ENCODE results near the gene MYO3B. TPM values are rescaled to one million over a fixed set of nuclear protein-coding genes. Genes with fewer than 3 reads are reported as not detected.

MYO3B gene
- polyA plus RNA-seq, 2 of the 4 experiments (the other 2 are of a cell fraction) = 0.01 TPM; not detected in 1

DNA sequence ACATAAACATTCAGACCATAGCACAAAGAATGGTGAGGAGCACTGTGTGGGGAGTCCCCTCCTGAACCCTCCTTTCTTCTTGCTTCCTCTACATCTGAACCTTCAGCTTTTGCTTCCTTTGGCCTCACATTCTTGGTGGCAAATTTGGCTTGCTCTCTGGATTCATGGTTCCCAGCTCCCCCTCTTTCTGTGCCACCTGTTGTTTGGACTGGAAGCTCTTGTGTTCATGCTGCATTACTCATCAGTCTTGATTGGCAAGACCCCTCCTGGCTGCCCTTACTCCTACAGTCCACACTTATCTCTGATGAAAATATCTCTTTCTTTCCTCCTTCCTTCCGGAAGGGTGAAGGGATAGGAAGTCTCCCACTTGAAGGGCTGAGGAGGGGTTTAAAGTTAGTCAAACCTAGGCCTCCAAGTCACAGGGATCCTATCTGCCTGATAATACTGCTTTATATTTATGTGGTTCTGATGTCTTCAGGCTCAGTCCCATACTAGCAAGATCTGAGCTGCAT, 70.0 kb downstream of the MYO3B start:
- no peak for FAIRE-seq
- DNase-seq (ENCODE audit: low read depth in 1 of 2, low spot score in 1 of 2) = no peak
- WGBS (ENCODE audit: missing lambda C conversion rate) = 78% methylated on average over 1 of the region's 1 CpG
- H3K27ac ChIP-seq = no peak overlapping the region
- H3K4me3 ChIP-seq = no peak overlapping the region
- TF ChIP-seq CHD4 (IDR thresholded peaks at IDR 0.05; ENCODE audit: borderline replicate concordance) (no peak), BCL3 (IDR thresholded peaks at IDR 0.05) (no peak), HOXB13 (CRISPR knock-in tag; IDR thresholded peaks at IDR 0.05; ENCODE audit: low read depth) (no peak), RFX5 (IDR thresholded peaks at IDR 0.05) (no peak), RNF2 (IDR thresholded peaks at IDR 0.05; ENCODE audit: borderline replicate concordance, low read depth) (no peak), JUN (IDR thresholded peaks at IDR 0.05) (no peak)
- H3K4me2 ChIP-seq = no peak overlapping the region
- no peaks in the 10 kb centered on the region for H3K9me3 ChIP-seq
- CTCF ChIA-PET = interaction anchor here (0.9 to 3.0 kb wide), 2 partner anchors 12 to 564 kb away, joined by 3 to 10 read pairs; no protein-coding TSS in a partner anchor
- H3K4me1 ChIP-seq = no peaks in the 10 kb centered on the region
- POLR2A ChIA-PET = no interaction called here
- no peak for ATAC-seq

DNA sequence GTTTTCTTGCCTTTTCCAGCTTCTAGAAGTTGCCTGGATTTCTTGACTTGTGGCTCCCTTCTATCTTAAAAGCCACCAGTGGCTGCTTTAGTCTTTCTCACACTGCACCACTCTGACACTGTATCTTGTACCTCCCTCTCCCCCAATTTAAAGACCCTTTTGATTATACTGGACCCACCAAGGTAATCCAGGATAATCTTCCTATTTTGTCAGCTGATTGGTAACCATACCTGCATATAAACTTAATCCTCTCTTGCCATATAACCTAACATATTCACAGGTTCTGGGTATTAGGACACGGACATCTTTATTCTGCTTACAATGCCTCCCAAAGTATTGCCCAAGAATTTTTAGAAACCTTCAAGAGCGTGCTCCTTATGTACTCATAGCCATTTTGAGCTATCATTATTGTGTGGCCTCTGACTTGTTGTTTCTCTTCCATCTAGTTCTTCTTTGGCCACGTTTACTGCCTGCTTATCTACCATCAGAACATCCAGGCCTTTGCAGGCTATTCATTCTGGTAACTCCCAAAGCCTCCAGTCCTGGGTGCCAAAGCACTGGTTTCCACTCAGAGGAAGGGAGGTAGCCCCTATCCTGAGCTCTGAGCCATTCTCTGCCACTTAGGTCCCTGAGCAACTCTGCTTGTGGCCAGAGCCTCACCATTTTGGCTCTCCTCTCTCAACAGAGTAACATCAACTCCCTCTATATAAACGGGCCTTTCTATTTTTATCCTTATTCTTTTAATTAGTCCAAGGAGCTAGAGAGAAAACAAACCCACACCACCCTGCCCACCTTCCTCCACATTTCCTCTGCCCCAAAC, 70.8 kb downstream of the MYO3B start:
- DNase-seq (ENCODE audit: low read depth in 1 of 2, low spot score in 1 of 2) = no peak
- no peak for FAIRE-seq
- ChIA-PET POLR2A (no interaction called here), CTCF (interaction anchor here (0.9 to 3.0 kb wide), 3 partner anchors 13 to 563 kb away, joined by 3 to 10 read pairs (median 3); no protein-coding TSS in a partner anchor)
- no peak for TF ChIP-seq ELK1 (IDR thresholded peaks at IDR 0.05; ENCODE audit: low read depth, low read length)
- TF ChIP-seq, protein P1, sequence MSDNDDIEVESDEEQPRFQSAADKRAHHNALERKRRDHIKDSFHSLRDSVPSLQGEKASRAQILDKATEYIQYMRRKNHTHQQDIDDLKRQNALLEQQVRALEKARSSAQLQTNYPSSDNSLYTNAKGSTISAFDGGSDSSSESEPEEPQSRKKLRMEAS (IDR thresholded peaks at IDR 0.05) = no peak
- no peak for TF ChIP-seq PHF8 (IDR thresholded peaks at IDR 0.05; ENCODE audit: borderline replicate concordance, low read depth)
- TF ChIP-seq EHMT2 (IDR thresholded peaks at IDR 0.05; ENCODE audit: low read depth) = no peak
- no peak for TF ChIP-seq HDAC2 (IDR thresholded peaks at IDR 0.05)
- no peak for TF ChIP-seq JUN (IDR thresholded peaks at IDR 0.05)
- TF ChIP-seq GATA3 (IDR thresholded peaks at IDR 0.05; ENCODE audit: borderline replicate concordance) = no peak
- TF ChIP-seq RARB (CRISPR knock-in tag; IDR thresholded peaks at IDR 0.05) = no peak
- TF ChIP-seq CEBPB (IDR thresholded peaks at IDR 0.05) = no peak
- H3K4me2 ChIP-seq = no peak overlapping the region
- no peaks in the 10 kb centered on the region for H3K9me3 ChIP-seq
- H3K27ac ChIP-seq = no peak overlapping the region
- H3K4me1 ChIP-seq = no peaks in the 10 kb centered on the region
- no peak for ATAC-seq
- WGBS (ENCODE audit: missing lambda C conversion rate) = 5% methylated on average over 4 of the region's 4 CpGs
- H3K4me3 ChIP-seq = no peak overlapping the region

- H3K9me3 ChIP-seq = no peaks in the 10 kb centered on the region
- no peak overlapping the region for H3K27ac ChIP-seq
- FAIRE-seq = no peak
- no peak overlapping the region for H3K4me2 ChIP-seq
- no peak for ATAC-seq
- POLR2A ChIA-PET = no interaction called here
- CTCF ChIA-PET = no interaction called here
- WGBS (ENCODE audit: missing lambda C conversion rate) = 6% methylated on average over 2 of the region's 2 CpGs
- no peak for DNase-seq (ENCODE audit: low read depth in 1 of 2, low spot score in 1 of 2)
- no peaks in the 10 kb centered on the region for H3K4me1 ChIP-seq
- H3K4me3 ChIP-seq = no peak overlapping the region
- no peak for TF ChIP-seq MAFK (IDR thresholded peaks at IDR 0.05; ENCODE audit: partially characterized antibody)
- TF ChIP-seq, protein P2, sequence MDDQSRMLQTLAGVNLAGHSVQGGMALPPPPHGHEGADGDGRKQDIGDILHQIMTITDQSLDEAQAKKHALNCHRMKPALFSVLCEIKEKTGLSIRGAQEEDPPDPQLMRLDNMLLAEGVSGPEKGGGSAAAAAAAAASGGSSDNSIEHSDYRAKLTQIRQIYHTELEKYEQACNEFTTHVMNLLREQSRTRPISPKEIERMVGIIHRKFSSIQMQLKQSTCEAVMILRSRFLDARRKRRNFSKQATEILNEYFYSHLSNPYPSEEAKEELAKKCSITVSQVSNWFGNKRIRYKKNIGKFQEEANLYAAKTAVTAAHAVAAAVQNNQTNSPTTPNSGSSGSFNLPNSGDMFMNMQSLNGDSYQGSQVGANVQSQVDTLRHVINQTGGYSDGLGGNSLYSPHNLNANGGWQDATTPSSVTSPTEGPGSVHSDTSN (IDR thresholded peaks at IDR 0.05) = no peak
- TF ChIP-seq ELK1 (IDR thresholded peaks at IDR 0.05; ENCODE audit: low read depth, low read length) = no peak
- no peak for TF ChIP-seq CBX8 (IDR thresholded peaks at IDR 0.05)
- TF ChIP-seq ZSCAN20 (CRISPR knock-in tag; IDR thresholded peaks at IDR 0.05) = no peak
- no peak for TF ChIP-seq CTCF (IDR thresholded peaks at IDR 0.05)
- no peak for TF ChIP-seq RAD21 (conservative IDR thresholded peaks at IDR 0.05 in 1 of 2, IDR thresholded peaks at IDR 0.05 in 1 of 2)
- no peak for TF ChIP-seq REST (IDR thresholded peaks at IDR 0.05)
These were observed 71.8 kb downstream of the MYO3B start for GRCh38 chr2:170249761-170250160.
